Motor neuron (in vitro differentiated cells): ENCODE measurements around the gene RFFL. TPM values are rescaled to one million over a fixed set of nuclear protein-coding genes. Genes with fewer than 3 reads are reported as not detected.

Source experiments
- ATAC-seq, 8 experiments: fragments of 200-7000 bp; cut with Tn5 transposase; replicated peaks in 6 of 8; 2 replicates each; pipeline ENCODE4 v1.8.0; 2021; ENCODE audit warnings: mild to moderate bottlenecking in 8 of 8, moderate library complexity in 8 of 8
- H3K27ac ChIP-seq, 2 donors: fragments of 250-450 bp; sonication (Bioruptor Pico); 2 replicates each; pipeline ENCODE4 v1.9.0; 2021; ENCODE audit warnings: antibody characterized with exemption in 2 of 2, mild to moderate bottlenecking in 2 of 2, moderate library complexity in 1 of 2
- H3K4me1 ChIP-seq, 2 donors: fragments of 250-450 bp; sonication (Bioruptor Pico); replicated peaks in 1 of 2; 2 replicates each; pipeline ENCODE4 v1.6.1; 2021; ENCODE audit warnings: antibody characterized with exemption in 2 of 2, mild to moderate bottlenecking in 2 of 2, moderate library complexity in 1 of 2
- H3K4me3 ChIP-seq, 5 donors: fragments of 250-450 bp; sonication (Bioruptor Pico); 2 replicates each; pipeline ENCODE4 v1.9.0; 2021; ENCODE audit warnings: antibody characterized with exemption in 5 of 5, mild to moderate bottlenecking in 5 of 5, moderate library complexity in 4 of 5
- WGBS, 10 experiments: fragments of 450-650 bp; shearing (Covaris generic); methylation state at CpG; one replicate each; pipeline ENCODE4 v1.0.0; 2022; 5-methylcytosine and 5-hydroxymethylcytosine counted together
- in situ Hi-C, 9 experiments: fragments of 400-800 bp; cut with MboI; loops; one replicate each; pipeline ENCODE4 v1.15.0; 2021; ENCODE audit warnings: low sequenced_read_pairs in 9 of 9, low pct_unique_long_range_greater_than_20kb in 2 of 9; ENCODE audit not compliant: unreplicated experiment in 9 of 9
- total RNA-seq, 8 experiments: library from RNA; unstranded; fragments of 300-600 nt; gene quantifications; 2 replicates each; pipeline versions ENCODE4 v1.2.3 to v1.2.4, GENCODE V29; 2022

The RFFL gene
- total RNA-seq, 8 experiments from 2014 or later, result 6.5 to 47.4 (median 11.4) TPM

GRCh38 chr17:35089586-35090296 is 26.2 kb upstream of the RFFL start:
- in situ Hi-C loops, result loop anchor here in 1 of 9 experiments (25.0 kb wide), 1 partner anchor 102 kb away; the partner anchor contains the start of gene LIG3
- Histone ChIP-seq H3K27ac (no peak overlapping the region), H3K4me1 (peaks cover 6 to 11% of the 10 kb centered on the region in 2 donors), H3K4me3 (peak overlapping the region; percentile 57 to 81 (median 65))
- WGBS, 10 experiments, result 45 to 100% (median 96%) methylated on average over 2 to 9 of the region's 22 CpGs; no CpG with 5 or more reads in 2 of the 10 experiments
- ATAC-seq, result peak in 3 of 8 experiments; percentile 2 to 4 (median 3)

DNA sequence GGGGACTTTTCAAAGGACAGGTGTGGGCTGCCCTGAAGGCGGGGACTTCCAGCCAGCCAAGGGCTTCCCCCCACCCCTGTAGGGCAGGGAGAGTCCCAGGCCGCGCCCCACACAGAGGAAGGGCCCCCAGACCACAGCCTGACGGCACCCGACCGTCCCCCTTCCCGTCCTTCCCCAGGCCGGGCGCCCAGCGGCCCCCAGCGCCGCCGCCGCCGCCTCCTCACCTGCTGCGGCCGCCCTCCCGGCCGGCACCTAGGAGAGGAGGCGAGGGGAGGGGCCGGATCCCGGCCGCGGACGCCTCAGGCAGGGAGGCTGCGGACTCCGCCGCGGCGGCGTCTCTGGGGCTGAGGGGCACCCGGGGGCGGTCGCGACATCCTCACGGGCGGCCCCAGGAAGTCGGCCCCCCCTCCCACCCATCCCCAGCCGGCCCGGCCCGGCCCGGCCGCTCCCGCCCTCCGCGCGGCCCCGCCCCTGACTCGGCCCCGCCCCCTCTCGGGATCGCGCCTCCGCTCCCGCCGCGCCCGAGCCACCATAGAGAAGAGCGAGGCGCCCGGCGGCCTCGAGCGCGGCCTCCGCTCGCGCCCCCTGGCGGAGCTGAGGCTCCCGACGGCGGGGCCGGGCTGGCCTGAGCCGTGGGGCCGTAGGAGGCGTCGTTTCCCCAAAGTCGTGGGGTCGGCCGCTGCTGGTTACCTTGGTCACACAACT is 25.5 kb upstream of the RFFL start:
- peak; percentile 72 to 90 (median 84) for ATAC-seq
- in situ Hi-C loops, result loop anchor here in 1 of 9 experiments (25.0 kb wide), 1 partner anchor 102 kb away; the partner anchor contains the start of gene LIG3
- peak overlapping the region; percentile 6 to 53 for H3K27ac ChIP-seq
- peak overlapping the region; percentile 57 to 81 (median 65) for H3K4me3 ChIP-seq
- WGBS, 10 experiments, result no CpG with 5 or more reads among the region's 80 CpGs
- peaks cover 6 to 11% of the 10 kb centered on the region in 2 donors for H3K4me1 ChIP-seq

GRCh38 chr17:35088356-35088880 is 24.9 kb upstream of the RFFL start:
- ATAC-seq, result peak; percentile 31 to 67 (median 54)
- Histone ChIP-seq H3K4me1 (peaks cover 6 to 11% of the 10 kb centered on the region in 2 donors), H3K4me3 (peak overlapping the region; percentile 57 to 81 (median 65)), H3K27ac (peak overlapping the region; percentile 23 to 53)
- WGBS, 10 experiments, result 0% methylated on average over 1 to 13 of the region's 26 CpGs; no CpG with 5 or more reads in 4 of the 10 experiments
- in situ Hi-C loops, result loop anchor here in 1 of 9 experiments (25.0 kb wide), 1 partner anchor 101 kb away; the partner anchor contains the start of gene LIG3

DNA sequence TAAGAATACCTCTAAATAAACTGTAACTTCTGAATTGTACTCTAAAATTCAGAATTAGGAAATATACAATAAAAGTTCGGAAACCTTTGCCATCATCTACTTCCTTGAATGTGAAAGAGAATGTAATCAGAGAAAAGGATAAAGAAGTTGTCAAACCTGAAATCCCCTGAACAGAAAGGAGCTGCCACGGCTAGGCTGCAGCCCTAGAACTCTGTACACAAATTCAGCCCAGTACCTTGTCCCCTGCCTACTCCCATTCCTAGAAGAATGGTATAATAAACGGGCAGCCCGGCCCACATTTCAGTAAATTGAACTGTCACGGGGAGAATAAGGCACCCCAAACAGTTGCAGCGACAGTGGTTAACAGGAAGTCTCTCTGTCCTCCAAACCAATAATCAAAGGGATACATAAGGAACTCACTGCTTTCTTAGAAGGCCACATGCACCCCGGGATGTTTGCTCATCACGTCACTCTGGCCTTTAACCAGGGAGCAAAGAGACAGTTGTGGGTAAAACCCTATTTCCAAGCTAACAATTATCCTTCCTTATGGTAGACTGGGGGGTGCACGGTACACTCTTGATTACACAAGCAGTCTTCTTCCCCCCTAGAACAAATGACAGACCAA is 24.3 kb upstream of the RFFL start:
- Histone ChIP-seq H3K4me1 (peaks cover 6 to 11% of the 10 kb centered on the region in 2 donors), H3K27ac (peak overlapping the region in 1 of 2 donors; percentile 23), H3K4me3 (peak overlapping the region; percentile 57 to 81 (median 65))
- 0 to 48% (median 24%) methylated on average over 1 to 9 of the region's 9 CpGs; no CpG with 5 or more reads in 1 of the 10 experiments for WGBS, 10 experiments
- peak in 4 of 8 experiments; percentile 0 to 6 (median 2) for ATAC-seq
- in situ Hi-C loops, result loop anchor here in 1 of 9 experiments (25.0 kb wide), 1 partner anchor 101 kb away; the partner anchor contains the start of gene LIG3

DNA sequence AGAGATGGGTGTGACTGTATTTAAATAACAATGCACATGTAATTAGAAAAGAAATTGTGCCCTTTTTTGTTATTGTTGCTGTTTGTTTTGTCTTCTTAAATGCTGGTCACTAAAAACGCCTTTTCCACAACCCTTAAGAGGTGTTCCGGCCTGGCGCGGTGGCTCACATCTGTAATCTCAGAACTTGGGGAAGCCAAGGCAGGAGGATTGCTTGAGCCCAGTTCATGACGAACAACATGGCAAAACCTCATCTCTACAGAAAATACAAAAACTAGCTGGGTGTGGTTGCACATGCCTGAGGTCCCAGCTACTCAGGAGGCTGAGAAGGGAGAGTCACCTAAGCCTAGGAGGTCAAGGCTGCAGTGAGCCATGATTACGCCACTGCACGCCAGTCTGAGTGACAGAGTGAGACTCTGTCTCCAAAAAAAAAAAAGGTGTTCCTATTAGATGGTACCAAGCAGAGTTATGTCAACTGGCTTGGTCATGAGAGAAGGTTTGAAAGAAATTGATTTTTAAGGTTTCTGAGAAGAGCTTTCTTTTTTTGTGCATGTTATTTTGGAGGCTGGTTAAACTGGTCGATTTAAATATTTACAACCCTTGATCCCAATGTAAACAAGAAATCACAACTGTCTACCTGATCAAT is 23.5 kb upstream of the RFFL start:
- peak overlapping the region in 2 of 5 donors; percentile 57 to 78 for H3K4me3 ChIP-seq
- H3K27ac ChIP-seq, result no peak overlapping the region
- in situ Hi-C loops, result loop anchor here in 1 of 9 experiments (25.0 kb wide), 1 partner anchor 100 kb away; the partner anchor contains the start of gene LIG3
- 50 to 100% (median 83%) methylated on average over 1 to 7 of the region's 8 CpGs; no CpG with 5 or more reads in 3 of the 10 experiments for WGBS, 10 experiments
- peaks cover 8 to 11% of the 10 kb centered on the region in 2 donors for H3K4me1 ChIP-seq
- no peak for ATAC-seq

DNA sequence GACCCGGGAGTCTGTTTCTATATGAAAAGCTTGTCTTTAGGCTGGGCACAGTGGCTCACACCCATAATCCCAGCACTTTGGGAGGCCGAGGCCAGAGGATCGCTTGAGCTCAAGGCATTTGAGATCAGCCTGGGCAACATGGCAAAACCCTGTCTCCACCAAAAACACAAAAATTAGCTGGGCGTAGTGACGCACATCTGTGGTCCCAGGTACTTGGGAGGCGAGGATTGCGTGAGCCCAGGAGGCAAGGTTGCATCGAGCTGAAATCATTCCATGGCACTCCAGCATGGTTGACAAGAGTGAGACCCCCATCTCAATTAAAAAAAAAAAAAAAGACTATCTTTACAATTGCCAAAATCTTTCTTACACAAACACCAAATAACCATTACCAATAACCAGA is 22.7 kb upstream of the RFFL start:
- no peak for ATAC-seq

DNA sequence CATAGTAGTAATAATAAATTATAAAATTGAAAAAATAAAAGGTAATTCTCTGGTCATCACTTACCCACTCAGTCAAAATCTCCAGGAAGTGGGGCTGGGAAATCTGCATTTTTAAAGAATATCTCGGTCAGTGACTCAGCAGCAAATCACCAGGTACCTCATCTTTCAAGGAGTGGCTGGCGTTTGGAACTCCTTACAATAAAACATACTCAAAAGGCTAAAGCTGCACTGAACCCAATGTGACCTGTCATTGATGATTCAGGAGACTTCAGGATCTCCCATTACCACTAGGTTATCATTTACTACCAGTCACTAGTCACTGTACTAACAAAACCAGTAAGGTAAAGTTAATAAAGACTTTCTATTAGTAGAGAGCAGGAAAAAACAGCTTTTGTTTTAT is 21.5 kb upstream of the RFFL start:
- Histone ChIP-seq H3K4me3 (no peak overlapping the region), H3K4me1 (peaks cover 9 to 11% of the 10 kb centered on the region in 2 donors), H3K27ac (no peak overlapping the region)
- WGBS, 10 experiments, result 4 to 86% (median 33%) methylated on average over 1 to 2 of the region's 2 CpGs; no CpG with 5 or more reads in 2 of the 10 experiments
- in situ Hi-C loops, result loop anchor here in 1 of 9 experiments (25.0 kb wide), 1 partner anchor 98 kb away; the partner anchor contains the start of gene LIG3
- ATAC-seq, result no peak

More for the DNA sequence above, 22.7 kb upstream of the RFFL start:
- no peak overlapping the region for H3K27ac ChIP-seq
- peaks cover 9 to 11% of the 10 kb centered on the region in 2 donors for H3K4me1 ChIP-seq
- in situ Hi-C loops, result loop anchor here in 1 of 9 experiments (25.0 kb wide), 1 partner anchor 99 kb away; the partner anchor contains the start of gene LIG3
- no peak overlapping the region for H3K4me3 ChIP-seq
- WGBS, 10 experiments, result 75 to 100% (median 91%) methylated on average over 1 to 8 of the region's 8 CpGs; no CpG with 5 or more reads in 2 of the 10 experiments

GRCh38 chr17:35083071-35083470 is 19.6 kb upstream of the RFFL start:
- in situ Hi-C loops, result loop anchor here in 1 of 9 experiments (25.0 kb wide), 1 partner anchor 96 kb away; the partner anchor contains the start of gene LIG3
- H3K27ac ChIP-seq, result no peak overlapping the region
- 15 to 86% (median 70%) methylated on average over 1 to 2 of the region's 2 CpGs; no CpG with 5 or more reads in 1 of the 10 experiments for WGBS, 10 experiments
- H3K4me3 ChIP-seq, result no peak overlapping the region
- no peak for ATAC-seq
- peaks cover 9 to 11% of the 10 kb centered on the region in 2 donors for H3K4me1 ChIP-seq

GRCh38 chr17:35082073-35082657 is 18.7 kb upstream of the RFFL start:
- Histone ChIP-seq H3K27ac (no peak overlapping the region), H3K4me1 (peaks cover 4 to 6% of the 10 kb centered on the region in 2 donors), H3K4me3 (no peak overlapping the region)
- WGBS, 10 experiments, result 0 to 56% (median 25%) methylated on average over 1 to 3 of the region's 3 CpGs; no CpG with 5 or more reads in 2 of the 10 experiments
- in situ Hi-C loops, result loop anchor here in 1 of 9 experiments (25.0 kb wide), 1 partner anchor 95 kb away; the partner anchor contains the start of gene LIG3
- ATAC-seq, result peak in 5 of 8 experiments; percentile 3 to 32 (median 27)

DNA sequence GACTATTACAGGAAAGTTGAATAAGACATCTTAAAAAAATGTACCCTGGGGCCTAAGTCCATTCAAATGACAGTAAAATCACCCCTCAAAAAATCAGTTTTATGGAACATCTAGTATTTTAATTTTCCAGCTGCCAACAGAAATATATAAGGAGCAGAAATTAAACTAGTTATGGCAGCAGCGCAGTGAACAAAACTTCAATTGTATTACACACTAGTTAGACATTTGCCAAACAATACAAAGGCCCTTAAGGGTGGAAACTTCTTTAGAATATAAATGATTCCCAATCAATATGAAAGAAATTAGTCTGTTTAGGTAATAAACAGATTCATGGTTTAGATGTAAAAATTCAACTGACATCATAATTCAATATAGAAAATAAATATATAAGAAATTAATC is 18.1 kb upstream of the RFFL start:
- in situ Hi-C loops, result loop anchor here in 1 of 9 experiments (25.0 kb wide), 1 partner anchor 94 kb away; the partner anchor contains the start of gene LIG3
- Histone ChIP-seq H3K4me3 (no peak overlapping the region), H3K27ac (no peak overlapping the region), H3K4me1 (peaks cover 0 to 3% of the 10 kb centered on the region in 2 donors)
- no peak for ATAC-seq
- WGBS, 10 experiments, result 55 to 100% (median 67%) methylated on average over 1 of the region's 1 CpG; no CpG with 5 or more reads in 3 of the 10 experiments

DNA sequence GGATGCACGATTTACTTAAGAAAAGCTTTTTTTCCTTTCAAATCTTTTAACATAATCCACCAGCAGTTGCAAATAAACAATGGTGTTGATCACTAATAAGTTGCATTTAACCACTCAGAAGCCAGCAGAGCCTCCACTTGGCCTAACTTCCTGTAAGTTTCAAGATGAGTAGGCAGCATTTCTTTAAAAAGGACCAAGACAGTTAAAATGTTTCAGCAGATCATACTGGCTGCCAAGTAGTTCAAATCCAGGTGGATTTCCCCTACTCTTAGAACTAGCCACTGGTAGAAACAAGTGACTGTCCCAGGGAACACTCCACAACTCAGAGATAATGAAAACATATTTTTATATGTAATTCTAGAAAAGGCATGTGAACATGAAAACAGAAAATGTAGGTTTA is 17.0 kb upstream of the RFFL start:
- no peak overlapping the region for H3K27ac ChIP-seq
- in situ Hi-C loops, result loop anchor here in 1 of 9 experiments (25.0 kb wide), 1 partner anchor 93 kb away; the partner anchor contains the start of gene LIG3
- no peak overlapping the region for H3K4me3 ChIP-seq
- peaks cover 0 to 3% of the 10 kb centered on the region in 2 donors for H3K4me1 ChIP-seq
- WGBS, 10 experiments, result 0 to 60% (median 0%) methylated on average over 1 of the region's 1 CpG; no CpG with 5 or more reads in 2 of the 10 experiments
- ATAC-seq, result no peak
